AG09319 (cell line): Measurements from ENCODE around the gene MAPRE2.

Source experiments
- DNase-seq: peaks from one replicate; pipeline ENCODE4 v3.0.0-alpha.2; 2010; ENCODE audit warnings: low read depth; ENCODE audit errors: extremely low read depth
- CTCF ChIP-seq: IDR thresholded peaks from 2 replicates; pipeline ENCODE4 v1.5.1; 2011; ENCODE audit warnings: low read depth, mild to moderate bottlenecking, inconsistent platforms, low read length, moderate library complexity

The MAPRE2 gene

GRCh38 chr18:35192415-35192814, 151.2 kb downstream of the MAPRE2 start:
- DNase-seq, result no peak
- TF ChIP-seq CTCF, result no peak
